Activated CD4-positive, alpha-beta T cell treated with anti-CD3 and anti-CD28 coated beads for 48 hours (primary cell): ENCODE data around the gene EPS8L3.
"Not testable (repeated sequence)": the region's sequence is repeated elsewhere in the genome, so short reads cannot be mapped to it uniquely, and the experiment has no call there.

ENCODE experiments used
- DNase-seq: peaks from one replicate; pipeline ENCODE4 v3.0.0-alpha.2; 2020

The EPS8L3 gene

DNA sequence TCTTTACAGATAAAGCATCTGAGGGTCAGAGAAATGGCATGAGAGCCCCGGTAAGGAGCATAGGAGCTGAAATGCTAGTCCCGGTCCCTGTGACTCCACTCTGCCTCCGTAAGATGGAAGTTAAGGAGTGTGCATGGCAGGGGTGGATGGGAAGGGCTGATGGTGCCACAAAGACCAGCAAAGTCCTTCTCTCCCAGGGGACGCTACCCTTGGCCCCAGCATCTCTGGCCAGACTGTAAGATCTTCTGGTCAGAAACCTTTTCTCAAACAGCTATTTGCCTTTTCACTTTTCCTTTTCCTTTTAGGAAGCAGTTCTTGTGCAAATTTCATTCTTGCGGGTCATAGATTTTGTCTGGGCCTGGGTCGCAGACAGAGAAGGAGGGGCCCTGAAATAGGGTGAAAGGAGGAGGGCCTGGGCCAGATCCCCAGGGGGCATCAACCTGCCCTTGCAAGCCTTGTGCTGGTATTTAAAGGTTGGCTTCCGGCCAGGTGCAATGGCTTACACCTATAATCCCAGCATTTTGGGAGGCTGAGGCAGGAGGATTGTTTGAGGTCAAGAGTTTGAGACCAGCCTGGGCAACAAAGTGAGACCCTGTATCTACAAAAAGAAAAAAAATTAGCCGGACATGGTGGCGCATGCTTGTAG, 14.4 kb upstream of the EPS8L3 start:
- DNase-seq = no peak

DNA sequence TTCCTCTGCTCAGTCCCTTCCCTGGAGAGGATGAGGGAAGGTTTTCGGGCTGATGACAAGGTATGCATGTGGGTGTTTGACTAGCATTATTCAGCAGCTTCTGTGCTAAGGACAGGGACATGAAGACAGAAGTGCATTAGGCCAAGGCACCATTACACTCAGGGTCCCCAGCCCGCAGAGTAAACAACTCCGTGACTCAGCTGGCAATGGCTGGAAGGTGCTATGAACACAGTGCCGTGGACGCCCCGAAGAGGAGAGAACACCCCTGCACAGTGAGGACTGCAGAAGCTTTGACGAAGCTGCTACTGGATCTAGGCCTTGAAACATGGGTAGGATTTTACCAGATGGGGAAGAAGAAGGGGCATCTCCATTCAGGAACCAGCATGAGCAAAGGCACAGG, 13.7 kb upstream of the EPS8L3 start:
- DNase-seq = no peak

DNA sequence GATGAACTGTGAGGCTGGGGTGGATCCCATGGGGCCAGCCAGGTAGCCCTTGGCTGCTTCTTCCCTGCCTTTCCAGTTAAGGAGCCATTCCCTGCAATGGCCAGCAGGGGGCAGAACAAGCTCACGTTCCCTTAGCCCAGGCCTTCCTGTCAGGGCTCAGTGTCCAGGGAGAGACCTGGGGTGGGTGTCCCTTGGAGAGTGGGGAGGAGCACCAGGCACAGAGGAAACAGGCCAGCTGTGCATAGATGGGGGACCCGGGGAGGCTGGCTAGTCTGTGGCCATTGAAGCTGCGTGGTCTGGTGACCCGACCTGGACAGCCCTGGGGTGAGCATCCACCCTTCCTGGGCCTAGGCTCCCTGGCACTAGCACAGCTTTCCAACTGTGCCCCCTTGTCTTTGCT, 13.2 kb upstream of the EPS8L3 start:
- DNase-seq = peak; percentile 86

DNA sequence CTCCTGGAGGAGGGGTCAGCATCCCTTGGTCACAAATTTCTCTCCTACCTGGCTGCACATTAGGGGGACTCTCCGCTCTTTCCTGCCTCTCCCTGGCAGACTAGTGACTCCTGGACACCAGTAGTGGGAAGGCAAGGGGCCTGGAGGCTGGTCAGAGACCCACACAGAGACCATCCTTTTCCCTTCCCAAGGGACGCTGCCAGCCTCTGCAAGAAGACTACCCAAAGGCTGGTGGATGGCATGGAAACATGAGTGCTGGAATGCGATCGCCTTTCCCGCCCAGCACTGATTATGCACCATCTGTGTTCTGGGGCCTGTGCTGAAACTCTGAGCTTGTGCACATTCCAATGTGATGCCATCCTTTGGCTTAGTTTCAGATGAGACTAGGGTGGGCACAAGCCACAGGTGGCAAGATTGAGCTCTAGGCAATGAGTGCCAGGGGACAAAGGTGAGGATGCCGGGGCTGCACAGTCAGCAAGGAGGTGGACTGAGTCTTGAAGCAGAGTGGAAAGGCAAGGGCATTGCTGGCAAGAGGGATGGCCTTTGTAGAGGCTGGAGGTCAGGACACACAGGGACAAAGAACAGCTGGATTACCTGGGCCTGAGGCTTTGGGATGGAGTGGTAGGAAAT, 12.6 kb upstream of the EPS8L3 start:
- no peak for DNase-seq

DNA sequence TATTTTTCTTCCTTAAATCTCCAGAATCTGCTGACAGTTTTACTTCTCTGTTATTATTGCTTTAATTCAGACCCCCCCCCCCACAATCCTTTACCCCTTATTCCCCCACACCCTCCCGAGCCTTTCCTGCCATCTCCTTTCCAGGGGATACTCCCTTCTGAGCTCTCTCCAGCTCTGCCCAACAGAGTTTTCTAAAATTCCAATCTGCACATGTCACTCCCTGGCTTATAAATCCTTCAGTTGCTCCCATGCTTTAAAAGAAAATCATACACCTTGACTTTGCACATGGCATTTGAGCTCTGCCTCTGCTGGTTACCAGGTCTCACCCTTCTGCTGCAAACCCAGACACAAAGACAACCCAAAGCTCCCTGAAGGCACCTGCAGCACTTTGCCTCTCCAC, 11.7 kb upstream of the EPS8L3 start:
- no peak for DNase-seq

DNA sequence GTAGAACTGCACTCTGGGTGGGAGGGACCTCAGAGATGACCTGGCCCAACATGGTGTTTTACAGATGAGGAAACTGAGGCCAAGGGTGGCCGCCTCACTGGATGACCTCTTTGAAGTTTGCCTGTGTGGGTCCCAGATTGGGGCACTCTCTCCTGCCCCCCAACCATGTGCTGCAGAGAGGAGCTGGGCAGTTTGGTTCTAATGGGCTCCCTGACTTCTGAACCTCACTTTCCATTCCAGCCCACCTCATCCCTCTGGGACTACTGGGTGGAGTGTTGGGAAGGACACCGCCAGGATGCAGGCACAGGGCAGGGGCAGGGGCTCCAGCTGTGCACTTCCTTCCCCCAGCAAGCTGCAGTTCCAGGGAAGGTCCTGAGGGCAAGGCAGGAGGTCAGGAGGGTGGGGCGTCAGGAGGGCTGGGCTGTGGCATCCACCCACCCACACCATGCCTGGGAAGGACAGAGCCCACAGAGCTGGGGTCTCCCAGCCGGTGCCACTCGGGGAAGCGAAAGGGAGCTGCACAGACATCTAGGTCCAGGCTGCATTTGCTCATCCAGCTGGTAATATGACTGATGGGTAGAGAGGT, 10.3 kb upstream of the EPS8L3 start:
- DNase-seq = no peak

DNA sequence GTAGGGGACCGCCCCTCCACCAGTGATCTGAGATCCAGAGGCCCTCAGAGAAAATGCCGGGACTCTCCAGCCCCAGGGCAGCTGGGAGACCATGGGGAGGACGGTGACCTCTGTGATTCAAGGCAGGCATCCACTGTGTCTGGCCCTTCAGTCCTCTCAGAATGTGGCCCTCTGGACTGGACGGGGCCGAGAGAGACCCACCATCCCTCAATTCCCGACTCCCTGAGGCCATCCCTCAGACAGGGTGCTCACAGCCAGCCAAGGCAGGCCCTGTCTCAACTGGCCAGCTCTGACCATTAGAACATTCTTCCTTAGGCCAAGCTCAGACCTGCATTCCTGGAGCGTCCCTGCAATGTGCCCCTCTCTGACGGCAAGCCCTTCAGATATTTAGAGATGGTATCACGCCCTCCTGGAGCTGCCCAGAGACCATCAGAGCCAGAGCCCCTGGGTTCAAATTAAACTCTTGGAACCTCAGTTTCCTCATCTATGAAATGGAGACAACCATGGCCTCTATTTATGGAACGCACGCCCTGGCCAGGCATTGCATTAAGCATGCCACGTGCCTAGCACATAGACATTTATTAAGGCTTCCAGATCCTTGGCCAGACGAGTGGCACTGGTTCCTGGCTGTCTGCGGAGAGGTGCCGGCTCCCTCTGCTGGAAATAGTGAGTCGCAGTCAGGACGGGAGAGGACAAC, 9.6 kb upstream of the EPS8L3 start:
- DNase-seq = peak; percentile 79

DNA sequence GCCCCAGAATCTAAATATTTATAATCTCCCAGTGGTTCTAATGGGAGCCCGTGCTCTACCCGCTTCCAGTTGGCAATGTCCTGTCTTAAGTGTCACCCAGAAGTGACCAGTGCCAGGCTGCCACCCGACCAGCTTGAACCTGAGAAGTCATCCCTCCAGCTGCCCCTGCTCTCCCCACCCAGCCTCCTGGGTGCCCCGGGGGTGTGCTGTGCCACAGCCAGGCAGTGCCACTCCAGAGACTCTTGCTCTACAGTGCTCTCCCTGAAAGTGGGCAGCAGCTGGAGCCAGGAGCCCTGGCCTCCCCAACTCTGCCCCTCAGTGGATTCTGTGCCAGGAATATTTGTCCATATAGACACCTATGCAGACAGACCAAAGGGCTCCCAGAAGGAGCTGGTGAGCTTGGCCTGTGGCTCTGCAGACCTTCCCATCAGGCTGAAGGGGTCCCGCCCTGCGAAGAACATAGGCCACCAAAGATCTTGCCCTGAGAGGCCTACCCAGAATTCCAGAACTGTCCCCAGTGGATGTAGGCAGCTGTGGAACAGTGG, 9.0 kb upstream of the EPS8L3 start:
- no peak for DNase-seq

DNA sequence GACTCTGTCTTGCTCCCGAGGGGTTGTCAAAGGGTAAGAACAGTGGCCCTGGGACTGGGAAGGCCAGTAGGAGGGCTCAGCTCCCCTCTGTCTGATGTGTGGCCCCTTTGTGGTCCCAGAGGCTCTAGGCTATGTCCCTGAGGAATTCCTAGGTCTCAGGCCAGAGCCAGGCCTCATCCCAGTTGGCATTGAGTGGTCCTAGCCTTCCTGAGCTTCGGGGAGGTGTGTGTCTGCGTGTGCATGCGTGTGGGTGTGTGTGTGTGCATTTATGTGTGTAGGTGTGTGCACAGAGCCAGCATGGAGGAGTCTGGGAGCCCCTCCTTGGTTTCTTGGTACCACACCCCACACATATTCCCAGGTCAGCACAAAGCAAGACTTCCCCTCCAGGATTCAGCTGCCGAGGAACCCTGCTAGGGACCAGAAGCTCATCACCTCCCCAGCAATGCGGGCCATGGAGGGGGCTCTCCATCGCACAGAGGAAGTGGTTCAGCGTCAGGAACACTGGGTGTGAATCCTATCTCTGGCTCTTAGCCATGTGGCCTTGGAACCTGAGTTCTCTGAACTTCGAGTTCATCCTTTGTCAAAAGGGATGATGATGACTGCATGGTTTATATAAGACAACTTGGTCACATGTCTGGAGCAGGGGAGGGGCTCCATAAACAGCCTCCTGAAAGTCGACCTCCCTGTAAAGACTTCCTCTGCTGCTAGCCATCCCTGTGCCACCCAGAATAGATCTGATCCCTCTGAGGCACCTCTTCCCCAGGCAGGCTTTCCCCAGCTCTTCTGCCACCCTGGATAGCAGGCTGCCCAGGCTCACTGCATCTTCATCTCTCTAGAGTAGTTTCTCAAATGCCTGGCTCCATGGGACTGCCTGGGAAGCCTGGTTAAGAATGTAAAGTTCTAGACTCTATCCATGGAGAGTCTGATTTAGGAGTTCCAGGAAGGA, 8.3 kb upstream of the EPS8L3 start:
- DNase-seq = no peak

DNA sequence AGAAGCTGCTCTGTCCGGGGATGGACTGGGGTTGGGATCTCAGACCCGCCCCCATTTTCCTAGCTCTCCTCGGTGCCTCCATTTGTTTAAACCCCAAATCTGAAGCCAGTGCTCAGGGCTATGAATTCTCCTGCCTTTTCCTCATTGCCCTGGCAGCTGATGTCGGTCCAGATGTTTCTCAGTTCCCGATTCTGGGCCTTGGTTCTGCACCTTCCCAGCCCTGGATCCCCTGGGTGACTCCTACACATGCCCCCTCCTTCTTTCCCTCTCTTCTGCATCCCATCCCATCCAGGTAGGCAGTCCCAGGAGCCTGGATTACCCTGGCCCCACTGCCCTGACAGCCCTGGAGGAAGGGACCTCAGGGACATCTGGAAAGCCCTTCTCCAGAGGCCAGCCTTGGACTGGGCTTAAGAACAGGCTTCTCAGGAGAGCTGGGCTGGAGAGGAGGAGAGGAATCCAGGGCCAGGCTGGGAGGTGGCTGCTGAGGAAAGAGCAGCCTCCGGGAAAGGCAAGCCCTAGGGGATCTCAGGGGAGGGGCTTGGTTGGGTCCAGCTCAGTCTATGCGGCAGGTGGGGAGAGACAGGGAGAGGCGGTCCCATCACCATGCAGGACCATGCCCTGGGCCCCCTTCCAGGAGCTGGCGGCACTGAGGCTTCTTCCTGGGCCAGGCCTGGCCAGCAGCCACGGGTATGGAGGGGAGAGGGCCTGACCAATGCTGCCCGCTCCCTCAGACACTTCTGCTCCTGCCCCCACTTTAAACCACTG, 6.8 kb upstream of the EPS8L3 start:
- DNase-seq = no peak

DNA sequence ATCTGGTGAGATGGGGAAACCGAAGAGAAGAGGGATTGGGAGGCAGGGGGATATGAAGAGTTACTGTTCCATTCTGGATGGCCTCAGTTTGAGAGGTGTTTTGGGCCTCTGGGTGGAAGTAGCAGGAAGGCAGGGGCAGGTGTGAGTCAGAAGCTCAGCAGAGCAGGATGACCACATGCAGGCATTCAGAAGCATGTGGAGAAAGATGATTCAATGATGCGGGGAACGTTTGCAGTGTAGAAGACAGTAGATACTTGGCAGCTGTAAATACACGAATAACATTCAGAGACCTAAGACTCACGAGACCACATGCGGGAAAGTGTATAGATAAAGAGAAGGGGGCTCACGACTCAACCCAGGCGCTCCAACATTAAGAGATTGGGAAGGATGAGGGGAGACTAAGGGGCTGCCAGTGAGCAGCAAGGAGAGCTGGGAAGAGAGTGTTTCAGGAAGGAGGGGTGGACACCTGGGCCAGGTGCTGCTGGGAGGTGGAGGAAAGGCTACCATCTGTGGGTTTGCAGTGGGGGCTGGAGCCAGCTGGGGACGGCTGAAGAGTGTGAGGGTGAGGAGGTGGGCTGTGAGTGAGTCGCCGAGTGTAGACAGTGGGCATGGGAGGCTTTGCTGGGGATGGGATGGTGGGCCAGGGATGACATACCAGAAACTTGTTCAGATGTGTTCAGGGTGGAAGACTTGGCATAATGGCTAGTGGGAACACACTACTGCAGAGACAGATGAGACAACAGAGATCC, 5.8 kb upstream of the EPS8L3 start:
- no peak for DNase-seq

DNA sequence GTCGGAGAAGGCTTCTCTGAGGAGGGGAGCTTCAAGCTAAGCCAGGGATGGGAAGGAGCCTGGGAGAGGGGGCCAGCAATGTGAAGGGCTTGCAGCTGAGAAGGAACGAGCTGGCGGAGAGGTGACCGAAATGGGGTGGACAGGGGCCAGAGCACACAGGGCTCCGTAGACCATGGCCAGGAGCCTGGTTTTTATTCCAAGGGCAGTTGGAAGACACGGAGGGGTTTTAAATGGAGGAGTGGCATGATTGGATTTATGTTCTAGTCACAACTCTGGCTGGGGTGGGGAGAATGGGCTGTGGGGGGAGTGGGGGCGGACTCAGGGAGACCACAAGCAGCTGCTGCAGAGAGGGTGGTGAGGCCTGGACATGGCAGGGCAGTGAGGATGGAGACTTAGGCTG, 5.1 kb upstream of the EPS8L3 start:
- no peak for DNase-seq

DNA sequence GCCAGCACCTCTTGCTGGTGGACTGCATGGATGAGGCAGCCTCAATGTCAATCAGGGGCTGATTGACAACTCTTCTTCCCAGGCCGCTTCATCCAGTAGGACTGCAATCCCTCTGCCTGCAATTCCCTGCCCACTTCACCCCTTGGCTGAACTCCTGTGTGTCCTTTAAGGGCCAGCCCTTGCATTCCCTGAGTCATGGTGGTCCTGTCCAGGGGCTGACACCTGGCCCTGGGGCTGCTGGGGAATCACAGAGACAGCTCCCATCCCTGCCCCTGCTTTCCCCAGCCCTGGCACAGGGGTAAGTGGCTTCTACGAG, 4.6 kb upstream of the EPS8L3 start:
- no peak for DNase-seq

DNA sequence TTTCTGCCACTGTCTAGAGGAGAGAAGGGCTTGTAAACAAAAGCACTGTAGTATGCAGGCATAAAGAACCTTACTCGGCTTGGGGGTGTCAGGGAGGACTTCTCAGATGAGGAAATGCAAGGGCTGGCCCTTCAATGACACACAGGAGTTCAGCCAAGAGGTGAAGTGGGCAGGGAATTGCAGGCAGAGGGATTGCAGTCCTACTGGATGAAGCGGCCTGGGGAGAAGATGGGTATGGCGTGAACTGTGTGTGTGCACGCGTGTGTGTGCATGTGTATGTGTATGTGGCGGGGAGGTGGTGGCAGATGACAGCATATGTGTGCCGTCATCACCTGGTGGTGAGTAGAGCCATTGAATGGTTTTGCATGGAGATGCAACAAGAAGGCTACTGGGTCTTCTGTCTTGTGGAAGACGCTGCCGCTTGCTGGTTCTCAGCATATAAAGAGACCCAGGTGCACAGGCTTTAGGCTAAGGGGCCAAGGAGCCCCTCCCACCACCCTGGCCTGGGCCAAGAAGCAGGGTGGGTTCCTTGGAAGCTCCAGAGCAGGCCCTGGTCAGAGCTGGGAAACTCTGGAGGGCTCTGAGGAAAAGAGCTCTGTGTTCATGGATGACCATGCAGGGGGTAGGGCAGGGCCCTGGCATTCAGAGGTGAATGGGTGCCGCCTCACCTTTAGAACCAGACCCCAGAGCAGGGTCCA, 4.1 kb upstream of the EPS8L3 start:
- no peak for DNase-seq

DNA sequence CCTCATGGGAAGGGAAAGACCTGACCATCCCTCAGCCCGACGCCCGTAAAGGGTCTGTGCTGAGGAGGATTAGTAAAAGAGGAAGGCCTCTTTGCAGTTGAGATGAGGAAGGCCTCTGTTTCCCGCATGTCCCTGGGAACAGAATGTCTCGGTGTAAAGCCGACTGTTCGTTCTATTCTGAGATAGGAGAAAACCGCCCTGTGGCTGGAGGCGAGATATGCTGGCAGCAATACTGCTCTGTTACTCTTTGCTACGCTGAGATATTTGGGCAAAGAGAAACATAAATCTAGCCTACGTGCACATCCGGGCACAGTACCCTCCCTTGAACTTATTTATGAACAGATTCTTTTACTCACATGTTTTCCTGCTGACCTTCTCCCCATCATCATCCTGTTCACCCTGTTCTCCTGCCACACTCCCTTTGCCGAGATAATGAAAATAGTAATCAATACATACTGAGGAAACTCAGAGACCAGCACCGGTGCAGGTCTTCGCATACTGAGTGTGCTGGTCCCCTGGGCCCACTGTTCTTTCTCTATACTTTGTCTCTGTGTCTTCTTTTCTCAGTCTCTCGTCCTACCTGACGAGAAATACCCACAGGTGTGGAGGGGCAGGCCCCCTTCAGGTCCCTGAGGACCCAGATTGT, 3.4 kb upstream of the EPS8L3 start:
- DNase-seq = not testable (repeated sequence)

DNA sequence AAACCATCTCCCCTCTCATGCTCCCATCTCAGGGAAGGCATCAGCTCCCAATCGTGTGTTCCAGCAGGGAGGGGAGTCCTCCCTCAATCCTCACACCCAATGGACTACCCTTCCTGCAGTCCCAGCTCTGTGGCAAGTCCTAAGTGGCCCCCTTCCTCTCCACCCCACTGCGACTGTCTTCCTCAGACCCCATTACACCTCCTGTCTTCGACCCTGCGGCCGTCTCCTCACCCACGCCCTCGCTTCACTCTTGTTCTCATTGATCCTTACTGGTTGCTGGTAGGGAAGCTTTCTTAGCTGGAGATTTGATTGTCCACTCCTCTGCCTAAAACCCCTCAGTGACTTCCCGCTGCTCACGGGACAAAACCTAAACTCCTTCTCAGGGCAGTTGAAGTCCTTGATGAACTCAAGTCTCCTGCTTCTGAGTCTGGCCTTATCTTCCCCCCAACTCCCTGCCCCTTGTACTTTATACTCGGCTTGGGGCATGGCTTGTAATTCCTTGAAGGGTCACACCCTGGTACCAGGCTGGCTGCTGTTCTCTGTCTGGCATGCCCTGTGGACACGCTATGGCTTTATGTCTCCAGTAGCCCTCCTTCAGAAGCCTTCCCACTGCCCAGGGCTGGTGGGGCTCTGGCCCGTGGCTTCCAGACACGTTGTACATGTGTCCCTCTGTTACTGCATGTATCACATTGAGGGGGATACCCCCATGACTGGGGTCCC, 2.3 kb upstream of the EPS8L3 start:
- no peak for DNase-seq

DNA sequence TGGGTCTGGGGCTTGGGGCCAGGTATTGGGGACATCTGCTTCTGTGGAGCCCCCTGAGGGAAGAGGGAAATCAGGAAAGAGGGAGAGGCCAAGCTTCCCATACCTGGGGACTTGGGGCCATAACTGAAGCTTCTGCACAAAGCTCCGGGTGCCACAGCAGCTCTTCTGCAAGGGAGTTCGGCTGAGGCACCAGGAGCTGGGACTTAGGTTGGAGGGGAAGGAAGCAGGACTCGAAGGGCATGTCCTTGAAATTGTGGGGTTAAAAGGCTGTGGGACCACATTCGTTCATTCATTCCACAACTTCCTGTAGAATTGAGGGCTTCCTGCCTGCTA, 1.7 kb upstream of the EPS8L3 start:
- DNase-seq = no peak

DNA sequence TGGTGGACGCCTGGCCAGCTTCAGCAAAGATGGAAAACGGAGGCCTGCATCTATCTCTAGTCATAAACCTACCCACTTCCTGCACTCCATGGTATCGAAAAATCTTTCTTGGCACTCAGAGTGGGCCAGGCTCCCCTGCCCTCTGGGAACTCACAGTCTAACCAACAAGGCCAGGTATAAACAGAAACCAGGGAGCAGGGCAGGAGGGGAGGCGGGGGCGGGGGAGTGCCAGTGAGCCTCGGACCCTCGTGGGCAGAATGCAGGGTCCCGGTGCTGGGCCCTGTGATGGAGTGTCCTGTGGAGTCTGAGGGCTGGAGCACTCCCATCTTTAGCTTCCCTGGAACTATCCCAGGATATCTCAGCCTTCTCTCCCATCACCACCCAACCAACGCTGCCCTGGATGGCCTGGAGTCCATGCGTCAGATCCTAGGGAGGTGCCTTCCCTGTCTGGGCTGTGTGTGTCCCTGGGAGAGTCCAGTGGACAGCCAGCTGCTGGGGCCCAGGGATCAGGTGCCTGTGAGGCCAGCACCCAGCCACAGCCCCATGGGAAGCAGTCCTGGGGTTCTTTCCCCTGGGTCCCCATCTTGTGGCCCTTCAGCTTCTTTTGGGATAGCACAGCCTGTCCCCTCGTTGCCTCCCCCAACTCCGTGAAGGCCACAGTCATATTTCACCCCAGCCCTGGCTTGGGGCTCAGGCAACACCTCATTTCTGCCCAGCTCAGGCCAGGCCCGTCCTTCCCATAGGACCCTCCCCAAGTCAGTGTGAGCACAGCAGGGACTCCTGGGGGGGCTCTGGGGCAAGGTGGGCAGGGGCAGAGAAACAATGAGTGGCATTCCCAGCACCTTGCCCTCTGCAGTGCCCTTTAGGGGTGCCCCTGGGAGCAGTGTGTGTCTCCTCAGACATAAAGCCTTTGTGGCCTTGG, 1.1 kb upstream of the EPS8L3 start:
- no peak for DNase-seq
